A549 treated with AZD9567 at 1 μM for 4 hours (cell line): ENCODE results near the gene CHST14. TPM values are rescaled to one million over a fixed set of nuclear protein-coding genes. Genes with fewer than 3 reads are reported as not detected.

Source experiments
- total RNA-seq: library from RNA; stranded (reverse); fragments of 200-300 nt; extraction: Qiagen RNA extraction; gene quantifications from 5 replicates; pipeline ENCODE4 v1.2.3, GENCODE V29; 2022; ENCODE audit not compliant: insufficient read depth

The CHST14 gene, protein sequence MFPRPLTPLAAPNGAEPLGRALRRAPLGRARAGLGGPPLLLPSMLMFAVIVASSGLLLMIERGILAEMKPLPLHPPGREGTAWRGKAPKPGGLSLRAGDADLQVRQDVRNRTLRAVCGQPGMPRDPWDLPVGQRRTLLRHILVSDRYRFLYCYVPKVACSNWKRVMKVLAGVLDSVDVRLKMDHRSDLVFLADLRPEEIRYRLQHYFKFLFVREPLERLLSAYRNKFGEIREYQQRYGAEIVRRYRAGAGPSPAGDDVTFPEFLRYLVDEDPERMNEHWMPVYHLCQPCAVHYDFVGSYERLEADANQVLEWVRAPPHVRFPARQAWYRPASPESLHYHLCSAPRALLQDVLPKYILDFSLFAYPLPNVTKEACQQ
- total RNA-seq: 9.6 to 17.9 TPM (median 16.4 TPM) in 5 replicates

DNA sequence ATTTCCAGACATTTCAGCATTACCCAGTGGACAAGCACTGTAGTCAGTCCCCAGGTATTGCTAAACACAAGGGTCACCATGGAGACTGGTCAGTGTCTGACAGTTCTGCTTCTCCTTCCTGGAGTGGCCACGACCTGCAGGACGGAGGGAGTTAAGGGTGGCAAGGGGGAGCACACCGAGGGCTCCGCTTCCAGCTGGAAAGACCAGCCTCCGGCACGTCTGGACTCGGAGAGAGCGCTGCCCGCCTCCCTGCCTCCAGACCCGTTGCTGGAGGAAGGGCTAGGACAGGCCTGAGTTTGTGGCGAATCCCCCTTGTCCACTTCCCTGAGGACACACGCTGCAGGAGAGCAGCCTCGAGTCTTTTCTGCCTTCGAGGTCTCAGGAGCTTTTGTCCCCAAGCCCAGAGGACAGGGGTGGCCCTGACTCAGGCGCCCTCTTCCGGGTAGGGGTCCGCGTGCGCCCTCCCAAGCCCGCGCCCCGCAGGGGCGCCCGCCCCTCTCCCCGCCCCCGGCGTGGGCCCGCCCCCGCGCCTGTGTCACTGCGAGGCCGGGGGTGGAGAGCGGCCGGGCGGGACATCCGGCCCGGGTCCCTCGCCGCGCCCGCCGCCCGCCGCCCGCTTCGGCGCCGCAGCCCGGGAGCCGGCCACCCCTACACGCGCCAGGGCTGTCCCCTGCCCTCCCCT, at the start of gene CHST14:
CHST14 (plus strand) TSS at position 562 of the 682 bp plus-strand sequence. CDS start 230 bp downstream, outside the sequence.

DNA sequence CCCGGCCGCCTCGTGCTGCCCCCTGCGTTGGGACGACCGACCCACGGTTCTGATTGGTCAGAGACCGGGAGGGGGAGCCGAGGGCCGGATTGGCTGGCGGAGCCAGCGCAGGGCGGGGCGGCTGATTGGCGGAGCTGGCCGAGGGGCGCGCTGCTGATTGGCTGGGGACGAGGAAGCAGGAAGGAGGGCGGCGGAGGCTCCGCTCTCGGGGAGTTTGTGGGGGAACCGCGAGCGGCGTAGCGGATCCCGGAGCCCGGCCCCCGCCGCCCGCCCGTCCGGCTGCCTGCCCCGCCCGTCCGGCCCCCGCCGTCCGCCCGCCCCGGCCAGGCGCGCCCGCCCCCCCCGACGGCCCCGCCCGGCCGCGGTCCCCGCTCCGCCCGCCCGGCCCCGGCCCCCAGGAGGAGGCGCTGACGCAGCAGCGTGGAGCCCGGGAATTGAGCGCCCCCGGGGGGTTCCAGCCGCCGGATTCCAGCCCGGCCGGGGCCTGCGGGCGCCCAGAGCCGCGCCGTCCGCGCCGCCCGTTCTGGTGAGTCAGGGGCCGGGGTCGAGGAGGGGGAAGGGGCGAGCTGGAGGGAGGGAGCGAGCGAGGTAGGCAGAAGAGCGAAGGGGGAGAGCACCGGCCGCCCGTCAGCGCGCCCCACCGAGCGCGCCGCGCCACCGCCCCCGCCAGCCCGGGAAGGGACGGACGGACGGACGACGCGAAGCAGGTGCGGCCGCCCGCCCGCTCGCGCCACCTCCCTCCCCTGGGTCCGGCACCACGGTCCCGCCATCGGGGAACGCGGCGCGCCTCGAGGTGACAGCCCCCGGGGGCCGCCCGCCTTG, 29.8 kb upstream of the CHST14 start, which contains the start of gene BAHD1:
BAHD1 (plus strand) TSS at position 211 of the 822 bp plus-strand sequence. CDS start 17,512 bp downstream, outside the sequence.

Other genes starting within 250 kb of the CHST14 start
- 0.16 to 0.31 TPM (median 0.24 TPM) in 4 of 5 replicates, not detected in the other for gene PAK6, start 231.9 kb upstream of the CHST14 start, total RNA-seq
- gene ANKRD63, start 187.9 kb upstream of the CHST14 start, total RNA-seq: 0.14 to 0.35 TPM (median 0.34 TPM) in 4 of 5 replicates, not detected in the other
- gene PLCB2, start 163.0 kb upstream of the CHST14 start, total RNA-seq: 0.52 to 1.2 TPM (median 0.73 TPM) in 4 of 5 replicates, not detected in the other
- gene INAFM2, start 147.3 kb upstream of the CHST14 start, total RNA-seq: 6.9 to 7.8 TPM (median 7.2 TPM) in 5 replicates
- 15.6 to 19.3 TPM (median 15.8 TPM) in 5 replicates for gene CCDC9B, start 130.0 kb upstream of the CHST14 start, total RNA-seq
- not detected in 5 replicates for gene PHGR1, start 120.0 kb upstream of the CHST14 start, total RNA-seq
- gene DISP2, start 112.8 kb upstream of the CHST14 start, total RNA-seq: 0.71 to 2.2 TPM (median 1.3 TPM) in 4 of 5 replicates, not detected in the other
- gene KNSTRN, start 88.3 kb upstream of the CHST14 start, total RNA-seq: 39.4 to 49.4 TPM (median 45.5 TPM) in 5 replicates
- gene IVD, start 65.2 kb upstream of the CHST14 start, total RNA-seq: 13.2 to 25.9 TPM (median 15.2 TPM) in 5 replicates
- 9.1 to 11.9 TPM (median 11.7 TPM) in 5 replicates for gene BAHD1, start 30.0 kb upstream of the CHST14 start, total RNA-seq
- 14.6 to 17.3 TPM (median 15.5 TPM) in 5 replicates for gene CCDC32, start 94.1 kb downstream of the CHST14 start, total RNA-seq
- 8.6 to 17.1 TPM (median 16.1 TPM) in 5 replicates for gene RPUSD2, start 98.3 kb downstream of the CHST14 start, total RNA-seq
- gene KNL1, start 123.3 kb downstream of the CHST14 start, total RNA-seq: 5.3 to 10.1 TPM (median 7.6 TPM) in 5 replicates
- 17.8 to 23.1 TPM (median 18.9 TPM) in 5 replicates for gene RAD51, start 224.2 kb downstream of the CHST14 start, total RNA-seq